GM18508 (cell line): ENCODE data around the gene CHST11.

Experiments used
- ATAC-seq: cut with Tn5 transposase; IDR thresholded peaks from one replicate; pipeline ENCODE4 v1.9.1; 2021; ENCODE audit warnings: moderate number of reproducible peaks; ENCODE audit not compliant: insufficient read depth, unreplicated experiment

The CHST11 gene

DNA sequence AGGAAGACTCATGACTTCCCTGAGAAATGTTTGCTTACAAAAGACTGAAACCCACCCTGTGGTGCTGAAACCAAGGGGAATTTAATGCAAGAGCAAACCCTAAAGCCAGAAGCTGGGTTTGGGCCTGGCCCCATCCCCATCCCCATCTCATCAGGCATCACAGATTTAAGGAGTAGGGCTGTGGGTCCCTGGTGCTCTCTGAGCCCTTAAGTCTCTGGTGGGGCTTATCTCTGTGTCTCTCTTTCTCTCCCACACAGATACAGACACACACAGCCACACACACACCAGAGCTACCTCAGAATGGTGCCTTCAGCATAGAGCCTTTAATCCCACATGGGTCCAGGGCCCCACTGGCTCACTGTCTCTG is 264.3 kb downstream of the CHST11 start:
- no peak for ATAC-seq

- no peak for ATAC-seq
Observed at GRCh38 chr12:104721936-104722335, 265.2 kb downstream of the CHST11 start.

DNA sequence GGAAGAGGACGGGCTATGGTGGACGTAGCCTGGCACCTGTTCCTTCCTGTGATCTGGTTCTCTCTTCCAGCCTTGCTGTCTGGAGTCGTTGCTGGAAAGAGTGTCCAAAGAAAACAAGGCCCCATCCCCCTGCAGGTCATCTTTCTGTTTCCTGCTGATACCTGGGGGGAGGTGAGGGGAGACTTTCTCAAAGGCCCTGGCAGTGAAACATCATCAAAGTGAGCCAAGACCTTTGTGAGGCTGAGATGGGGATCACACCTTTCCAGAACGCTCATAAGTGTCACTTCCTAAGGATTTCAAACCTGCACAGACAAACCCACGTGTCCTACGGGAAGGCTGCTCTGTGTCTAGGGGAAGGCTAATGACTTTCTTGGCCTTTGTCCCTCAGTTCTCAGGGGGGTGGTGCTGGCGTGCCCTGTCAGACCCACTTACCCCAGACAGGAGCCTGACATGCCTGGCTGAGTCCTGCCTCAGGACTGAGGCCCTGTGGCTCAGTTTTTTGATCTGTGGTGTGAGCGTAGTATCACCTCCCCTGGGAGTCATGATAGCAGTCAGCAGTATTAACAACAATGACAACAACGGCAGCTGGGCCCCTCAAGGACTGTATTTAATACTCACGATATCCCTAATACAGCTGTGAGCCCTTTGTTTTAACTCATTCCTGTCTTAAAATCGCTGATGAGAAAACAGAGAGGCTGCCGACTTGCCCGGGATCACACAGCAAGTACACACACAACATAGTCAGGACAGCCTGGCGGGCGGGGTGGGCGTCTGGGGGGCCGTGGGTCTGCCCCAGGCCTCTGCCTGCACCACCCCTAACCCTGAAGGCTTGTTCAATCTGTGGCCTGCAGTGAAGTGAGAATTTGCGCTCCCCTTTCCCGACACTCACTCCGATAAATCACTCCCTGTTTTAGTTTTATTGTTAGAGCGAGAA is 266.1 kb downstream of the CHST11 start:
- ATAC-seq = no peak

DNA sequence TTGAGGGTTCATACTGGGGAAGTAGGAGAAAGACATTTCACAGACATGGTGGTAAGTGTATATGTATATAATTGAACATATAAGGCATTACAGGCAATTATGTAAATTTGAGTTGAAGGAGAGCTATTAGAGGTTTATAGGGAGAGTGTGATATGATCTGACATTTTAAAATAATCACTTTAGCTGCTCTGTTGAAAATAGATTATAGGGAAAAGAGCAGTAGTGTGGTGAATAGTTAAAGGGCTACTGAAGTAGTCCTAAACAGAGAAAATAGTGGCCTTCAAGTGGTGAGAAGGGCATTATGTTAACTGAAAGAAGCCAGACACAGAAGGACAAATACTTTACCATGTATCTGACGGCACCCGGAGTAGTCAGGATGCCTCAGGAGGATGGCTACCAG is 267.1 kb downstream of the CHST11 start:
- ATAC-seq = no peak

DNA sequence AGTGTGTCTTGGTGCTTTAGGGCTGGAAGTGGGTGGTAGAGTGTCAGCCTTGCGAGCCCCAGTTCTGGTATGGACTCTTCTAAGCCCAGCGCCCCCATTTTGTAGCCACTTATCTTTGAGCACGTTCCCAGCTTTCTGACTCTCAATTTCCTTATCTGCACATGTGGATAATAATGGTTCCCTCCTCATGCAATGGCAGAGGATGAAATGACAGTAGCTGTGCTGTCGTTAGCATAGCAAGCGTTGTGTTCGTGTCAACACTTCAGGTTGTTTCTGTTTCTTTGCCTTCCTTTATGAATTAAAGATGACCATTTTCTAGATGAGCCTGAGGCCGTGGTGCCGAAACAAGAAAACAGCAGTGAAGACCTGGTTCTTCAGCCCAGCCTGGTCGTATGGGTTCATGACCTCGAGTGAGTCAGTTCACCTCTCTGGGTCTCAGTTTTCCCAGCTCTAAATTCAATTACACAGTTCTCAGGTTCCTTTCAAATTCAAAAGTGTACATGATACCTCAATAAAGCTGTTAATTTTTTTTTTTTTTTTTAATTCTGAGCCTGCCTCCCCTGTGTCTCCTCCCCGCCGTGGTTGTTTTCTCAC is 268.3 kb downstream of the CHST11 start:
- ATAC-seq = no peak

DNA sequence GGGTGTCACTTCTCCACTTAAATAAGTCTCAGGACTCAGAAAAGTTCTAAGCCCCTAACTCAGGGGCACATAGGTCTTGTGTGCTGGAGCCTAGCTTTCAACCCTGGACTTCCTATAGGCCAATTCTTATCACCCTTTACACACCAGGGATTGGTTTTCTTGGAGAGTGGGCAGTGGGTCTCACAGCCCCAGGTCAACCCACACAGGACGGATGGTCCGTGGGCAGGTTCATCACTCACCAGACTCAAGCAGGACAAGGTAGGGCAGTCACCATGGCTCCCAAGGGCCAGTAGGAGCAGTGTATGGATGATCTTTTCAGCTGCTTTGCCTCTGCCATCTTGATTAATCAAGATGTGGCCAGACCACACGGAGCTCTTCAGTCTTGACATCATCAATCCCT is 268.9 kb downstream of the CHST11 start:
- ATAC-seq = no peak

DNA sequence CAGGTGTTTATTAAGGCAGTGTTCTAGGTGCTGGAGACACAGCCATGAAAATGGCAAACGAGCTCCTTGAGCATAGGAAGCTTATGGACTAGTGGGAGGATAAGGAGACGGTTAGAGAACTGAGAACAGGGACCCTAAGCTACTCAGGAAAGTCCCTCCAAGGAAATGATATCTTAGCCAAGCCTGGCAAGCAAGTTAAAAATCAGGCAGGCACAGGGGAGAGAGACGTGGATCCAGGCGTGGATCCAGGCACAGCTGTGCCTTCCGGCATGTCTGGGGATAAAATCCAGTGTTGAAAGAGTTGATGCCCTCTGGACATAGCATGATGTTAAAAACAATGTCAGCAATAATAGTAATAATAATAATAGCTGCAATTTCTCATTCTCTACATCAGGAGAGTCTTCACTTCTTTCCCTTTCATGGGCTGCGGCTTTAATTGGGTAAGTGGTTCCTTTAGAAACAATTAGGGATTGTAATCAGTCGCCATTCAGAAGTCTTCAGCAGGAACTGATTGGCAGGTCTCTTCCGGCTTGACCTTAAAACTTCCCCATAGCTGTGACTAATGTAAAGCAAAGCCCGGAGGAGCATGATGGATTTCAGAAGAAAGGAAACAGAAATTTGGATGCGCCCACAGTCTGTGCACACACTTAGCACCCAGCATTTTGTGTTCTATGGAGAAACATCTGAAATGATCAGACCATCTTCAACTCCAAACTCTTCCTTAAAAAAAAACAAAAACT is 271.1 kb downstream of the CHST11 start:
- ATAC-seq = no peak

- ATAC-seq = no peak
Observed at GRCh38 chr12:104729091-104729490, 272.3 kb downstream of the CHST11 start.

DNA sequence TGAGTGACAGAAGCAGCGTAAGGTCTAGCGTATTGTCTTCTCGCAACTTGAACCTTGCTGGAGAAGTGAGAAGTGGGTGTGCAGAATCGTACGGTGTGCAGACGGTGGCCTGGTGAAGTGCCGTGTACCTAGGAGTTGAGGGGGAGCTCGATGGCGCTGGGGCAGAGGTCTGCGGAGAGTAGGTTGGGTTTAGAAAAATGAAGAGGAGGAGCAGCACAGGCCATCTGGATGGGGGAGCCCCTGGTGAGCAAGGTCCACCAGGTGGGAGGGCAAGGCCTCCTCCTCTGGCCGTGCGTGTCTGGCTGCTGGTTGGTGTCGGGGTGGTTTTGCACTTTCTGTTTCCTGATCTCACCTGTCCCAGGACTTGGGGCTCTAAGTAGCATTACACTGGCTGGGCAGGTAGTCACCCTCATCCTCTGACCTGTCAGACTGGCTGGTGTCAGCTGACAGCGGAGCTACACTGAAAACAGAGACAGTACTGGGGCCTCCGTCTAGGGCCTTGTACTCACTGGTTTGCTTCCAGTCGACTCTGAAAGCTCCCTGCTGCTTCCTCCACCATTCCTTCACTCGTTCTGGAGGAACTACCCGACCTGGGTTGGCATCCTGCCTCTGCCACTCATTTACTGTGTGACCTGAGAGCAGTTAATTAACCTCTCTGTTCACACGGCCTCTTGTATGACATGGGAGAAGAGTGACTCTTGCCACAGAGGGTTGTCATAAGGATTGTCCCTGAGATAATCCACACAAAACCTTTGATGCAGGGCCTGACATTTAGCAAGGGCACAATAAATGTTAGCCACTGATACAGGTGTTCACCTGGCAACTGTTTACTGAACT is 273.1 kb downstream of the CHST11 start:
- no peak for ATAC-seq

- no peak for ATAC-seq
Observed at GRCh38 chr12:104730763-104731162, 274.0 kb downstream of the CHST11 start.

DNA sequence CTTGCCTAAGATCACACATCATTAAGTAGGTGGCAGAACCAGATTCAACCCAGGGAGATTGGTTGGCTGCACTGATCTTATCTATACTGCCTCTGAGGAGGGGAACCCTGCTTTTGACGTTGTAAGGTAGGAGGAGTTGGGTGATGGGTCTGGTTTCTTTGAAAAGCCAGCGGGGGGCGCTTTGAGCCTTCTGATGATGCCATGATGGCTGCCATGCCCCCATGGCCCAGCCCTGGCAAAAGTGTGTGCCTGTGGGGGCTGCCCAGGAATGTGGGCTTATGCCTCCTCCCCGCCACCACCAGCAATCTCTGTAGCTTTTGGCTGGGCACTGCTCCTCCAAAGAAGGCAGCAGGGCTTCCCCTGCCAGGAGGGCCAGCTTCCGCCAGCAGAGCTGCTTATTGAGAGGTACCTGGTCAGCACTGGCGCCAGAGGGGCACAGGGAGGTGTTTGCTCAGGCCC is 277.0 kb downstream of the CHST11 start:
- ATAC-seq = no peak

DNA sequence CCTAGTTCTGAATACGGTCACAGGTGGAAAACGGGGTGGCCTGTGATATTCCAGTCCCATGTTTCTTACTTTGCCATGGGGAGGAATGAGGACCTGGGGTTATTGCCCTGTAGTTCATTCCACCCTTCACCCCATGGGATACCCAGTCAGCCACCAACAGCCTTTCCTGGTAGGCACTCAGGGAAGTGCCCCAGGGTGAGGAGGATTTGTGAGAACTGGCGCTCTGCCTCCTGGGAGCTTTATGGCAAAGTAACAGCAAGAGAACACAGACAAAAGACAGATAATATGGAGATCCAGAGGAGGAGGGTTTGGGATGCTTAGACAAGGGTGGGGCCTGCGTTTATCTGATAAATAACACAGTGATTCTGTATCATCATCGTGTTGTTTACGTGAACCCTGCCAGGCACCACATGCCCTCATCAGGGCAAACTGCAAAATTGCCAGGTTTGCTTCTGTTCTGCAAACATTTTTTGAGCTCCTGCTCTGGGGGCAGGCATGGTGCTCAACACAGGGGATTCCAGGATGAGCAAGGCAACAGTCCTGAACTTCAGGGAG is 277.9 kb downstream of the CHST11 start:
- no peak for ATAC-seq

DNA sequence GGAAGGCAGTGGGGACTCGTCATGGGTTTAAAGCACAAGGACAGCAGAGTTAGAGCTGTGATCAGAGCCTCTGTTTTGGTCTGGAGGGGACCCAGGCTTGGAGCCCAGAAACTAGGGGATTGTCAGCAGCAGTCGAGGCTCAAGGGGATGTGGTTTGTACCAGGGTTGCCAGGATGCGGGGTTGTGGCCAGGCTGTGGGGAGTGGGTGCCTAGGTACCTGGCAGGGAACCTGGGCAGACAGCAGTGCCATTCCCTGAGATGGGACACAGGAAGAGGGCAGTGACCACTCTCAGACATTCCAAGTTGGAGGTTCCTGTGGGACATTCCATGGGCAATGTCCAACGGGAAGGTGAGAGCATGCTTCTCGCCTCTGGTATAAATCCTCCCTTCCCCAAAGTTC is 279.1 kb downstream of the CHST11 start:
- no peak for ATAC-seq

DNA sequence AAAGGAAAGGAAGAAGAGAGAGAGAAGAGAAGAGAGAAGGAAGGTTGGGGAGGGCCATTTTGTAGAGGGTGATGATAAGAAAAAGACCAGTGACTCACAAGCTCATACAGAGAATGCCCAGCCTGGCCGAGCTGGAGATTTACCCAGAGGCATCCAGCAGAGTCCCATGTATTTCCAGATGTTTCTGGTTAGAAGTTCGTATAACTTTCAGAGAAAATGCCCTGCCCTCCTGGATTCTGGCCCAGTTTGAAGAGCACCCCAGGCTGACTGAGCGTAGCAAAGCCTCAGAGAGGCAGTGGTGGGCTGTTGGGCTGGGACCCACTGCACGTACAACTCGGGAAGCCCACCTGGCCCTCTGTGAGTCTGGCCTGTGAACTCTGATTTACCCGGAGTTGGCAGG is 279.6 kb downstream of the CHST11 start:
- no peak for ATAC-seq

GRCh38 chr12:104737113-104737512 is 280.4 kb downstream of the CHST11 start:
- no peak for ATAC-seq

GRCh38 chr12:104737791-104738301 is 281.1 kb downstream of the CHST11 start:
- no peak for ATAC-seq

GRCh38 chr12:104738331-104738730 is 281.6 kb downstream of the CHST11 start:
- ATAC-seq = no peak

- ATAC-seq = no peak
Observed at GRCh38 chr12:104738776-104739642, 282.3 kb downstream of the CHST11 start.

DNA sequence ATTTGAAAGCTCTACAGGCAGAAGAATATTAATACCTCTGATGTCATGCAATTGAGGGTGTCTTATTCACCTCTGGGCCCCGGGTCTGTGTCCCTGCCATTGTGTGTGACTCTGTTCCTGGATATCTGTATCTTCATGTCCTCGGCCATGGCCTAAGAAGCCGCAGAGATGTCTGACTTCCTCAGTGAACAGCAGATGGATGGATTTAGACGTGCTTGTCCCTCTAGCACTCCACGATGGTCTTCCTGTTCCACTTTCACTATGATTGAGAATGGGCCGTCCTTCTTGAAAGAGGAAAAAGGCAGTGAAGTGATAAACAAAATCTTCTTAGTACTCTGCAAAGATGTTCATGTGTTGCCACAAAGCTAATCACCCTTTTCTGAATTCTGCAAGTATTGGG is 283.9 kb downstream of the CHST11 start:
- peak; percentile 67 for ATAC-seq
